Measurements from ENCODE around the gene ASIP.
"Not testable (repeated sequence)": the region's sequence is repeated elsewhere in the genome, so short reads cannot be mapped to it uniquely, and the experiment has no call there.

Gene ASIP

GRCh38 chr20:34240693-34241615, at the start of gene ASIP:
Gene ASIP (plus strand): TSS chr20:34241423. CDS start chr20:34260375, 18,952 bp downstream.
- no peak for DNase-seq (ENCODE audit: extremely low read depth in 1 of 2, low read depth in 1 of 2)

- DNase-seq (ENCODE audit: extremely low read depth in 1 of 2, low read depth in 1 of 2), result no peak
These were observed 48.2 kb upstream of the ASIP start for GRCh38 chr20:34193051-34193450.

- no peak for DNase-seq (ENCODE audit: extremely low read depth in 1 of 2, low read depth in 1 of 2)
These were observed 42.0 kb upstream of the ASIP start for GRCh38 chr20:34199183-34199582.

GRCh38 chr20:34200023-34200422, 41.2 kb upstream of the ASIP start:
- DNase-seq (ENCODE audit: extremely low read depth in 1 of 2, low read depth in 1 of 2), result no peak

- DNase-seq (ENCODE audit: extremely low read depth in 1 of 2, low read depth in 1 of 2), result no peak
These were observed 39.7 kb upstream of the ASIP start for GRCh38 chr20:34201531-34201930.

GRCh38 chr20:34205172-34205880, 35.9 kb upstream of the ASIP start:
- DNase-seq (ENCODE audit: extremely low read depth in 1 of 2, low read depth in 1 of 2), result not testable (repeated sequence)

- DNase-seq (ENCODE audit: extremely low read depth in 1 of 2, low read depth in 1 of 2), result no peak
These were observed 32.1 kb upstream of the ASIP start for GRCh38 chr20:34209111-34209510.

GRCh38 chr20:34210271-34210670, 31.0 kb upstream of the ASIP start:
- DNase-seq (ENCODE audit: extremely low read depth in 1 of 2, low read depth in 1 of 2), result no peak

- no peak for DNase-seq (ENCODE audit: extremely low read depth in 1 of 2, low read depth in 1 of 2)
These were observed 29.6 kb upstream of the ASIP start for GRCh38 chr20:34211591-34211990.

GRCh38 chr20:34213213-34213612, 28.0 kb upstream of the ASIP start:
- no peak for DNase-seq (ENCODE audit: extremely low read depth in 1 of 2, low read depth in 1 of 2)

GRCh38 chr20:34215711-34216381, 25.4 kb upstream of the ASIP start:
- peak in 1 of 2 donors; percentile 23 for DNase-seq (ENCODE audit: extremely low read depth in 1 of 2, low read depth in 1 of 2)

- no peak for DNase-seq (ENCODE audit: extremely low read depth in 1 of 2, low read depth in 1 of 2)
These were observed 24.9 kb upstream of the ASIP start for GRCh38 chr20:34216382-34216742.

- no peak for DNase-seq (ENCODE audit: extremely low read depth in 1 of 2, low read depth in 1 of 2)
These were observed 20.7 kb upstream of the ASIP start for GRCh38 chr20:34220561-34220960.

GRCh38 chr20:34222208-34222607, 19.0 kb upstream of the ASIP start:
- no peak for DNase-seq (ENCODE audit: extremely low read depth in 1 of 2, low read depth in 1 of 2)

GRCh38 chr20:34224251-34224650, 17.0 kb upstream of the ASIP start:
- DNase-seq (ENCODE audit: extremely low read depth in 1 of 2, low read depth in 1 of 2), result not testable (repeated sequence)

- DNase-seq (ENCODE audit: extremely low read depth in 1 of 2, low read depth in 1 of 2), result no peak
These were observed 9.6 kb upstream of the ASIP start for GRCh38 chr20:34231634-34232033.

GRCh38 chr20:34232494-34233087, 8.6 kb upstream of the ASIP start:
- DNase-seq (ENCODE audit: extremely low read depth in 1 of 2, low read depth in 1 of 2), result no peak

GRCh38 chr20:34233687-34234086, 7.5 kb upstream of the ASIP start:
- no peak for DNase-seq (ENCODE audit: extremely low read depth in 1 of 2, low read depth in 1 of 2)

- DNase-seq (ENCODE audit: extremely low read depth in 1 of 2, low read depth in 1 of 2), result no peak
These were observed 5.3 kb upstream of the ASIP start for GRCh38 chr20:34235875-34236274.

- no peak for DNase-seq (ENCODE audit: extremely low read depth in 1 of 2, low read depth in 1 of 2)
These were observed 3.3 kb upstream of the ASIP start for GRCh38 chr20:34237942-34238341.

GRCh38 chr20:34240121-34240520, 1.1 kb upstream of the ASIP start:
- no peak for DNase-seq (ENCODE audit: extremely low read depth in 1 of 2, low read depth in 1 of 2)

All from activated CD8-positive, alpha-beta memory T cell treated with anti-CD3 and anti-CD28 coated beads for 1 hour (primary cell).